NCI-H2227 (cell line): ENCODE data around the gene IBSP.

Experiments used
- DNase-seq: peaks from one replicate; lab custom pipeline; 2025; ENCODE audit not compliant: unreplicated experiment; lab: John Stamatoyannopoulos, UW

The IBSP gene

GRCh38 chr4:87799301-87800113 is at the start of gene IBSP:
IBSP (plus strand) TSS chr4:87799554; CDS start chr4:87802362, 2,808 bp downstream.
- no peak for DNase-seq

GRCh38 chr4:87749883-87750282 is 49.5 kb upstream of the IBSP start:
- DNase-seq, result no peak

- no peak for DNase-seq
Observed at GRCh38 chr4:87758270-87758669, 41.1 kb upstream of the IBSP start.

GRCh38 chr4:87762311-87762710 is 37.0 kb upstream of the IBSP start:
- no peak for DNase-seq

GRCh38 chr4:87781569-87781968 is 17.8 kb upstream of the IBSP start:
- no peak for DNase-seq

- no peak for DNase-seq
Observed at GRCh38 chr4:87783781-87784180, 15.6 kb upstream of the IBSP start.

- no peak for DNase-seq
Observed at GRCh38 chr4:87785731-87786509, 13.4 kb upstream of the IBSP start.

- DNase-seq, result no peak
Observed at GRCh38 chr4:87802858-87803257, 3.5 kb downstream of the IBSP start.

GRCh38 chr4:87803421-87803820 is 4.1 kb downstream of the IBSP start:
- DNase-seq, result no peak

GRCh38 chr4:87804871-87805270 is 5.5 kb downstream of the IBSP start:
- no peak for DNase-seq

- DNase-seq, result no peak
Observed at GRCh38 chr4:87805971-87806370, 6.6 kb downstream of the IBSP start.

GRCh38 chr4:87806520-87806919 is 7.2 kb downstream of the IBSP start:
- DNase-seq, result no peak

GRCh38 chr4:87807402-87807801 is 8.0 kb downstream of the IBSP start:
- no peak for DNase-seq

GRCh38 chr4:87811977-87812376 is 12.6 kb downstream of the IBSP start:
- no peak for DNase-seq

- DNase-seq, result no peak
Observed at GRCh38 chr4:87819281-87819919, 20.0 kb downstream of the IBSP start.

GRCh38 chr4:87823200-87823599 is 23.8 kb downstream of the IBSP start:
- no peak for DNase-seq

- no peak for DNase-seq
Observed at GRCh38 chr4:87823724-87824123, 24.4 kb downstream of the IBSP start.

GRCh38 chr4:87824352-87824751 is 25.0 kb downstream of the IBSP start:
- DNase-seq, result no peak

- DNase-seq, result no peak
Observed at GRCh38 chr4:87832669-87833068, 33.3 kb downstream of the IBSP start, which contains the start of gene MEPE. MEPE (plus strand) TSS chr4:87832969; CDS start chr4:87834715, 1,746 bp downstream.

GRCh38 chr4:87834401-87834800 is 35.0 kb downstream of the IBSP start:
- no peak for DNase-seq

GRCh38 chr4:87835197-87835596 is 35.8 kb downstream of the IBSP start:
- DNase-seq, result no peak

- DNase-seq, result no peak
Observed at GRCh38 chr4:87835743-87836142, 36.4 kb downstream of the IBSP start.
